SK-N-DZ (cell line): ENCODE measurements around the gene MRPL51.
A peak's percentile ranks its signal among the peaks of the same experiment; 100 is the strongest.
"Not testable (repeated sequence)": the region's sequence is repeated elsewhere in the genome, so short reads cannot be mapped to it uniquely, and the experiment has no call there.

Experiments used
- DNase-seq: peaks from one replicate; pipeline ENCODE4 v3.0.0-alpha.2; 2015; ENCODE audit warnings: low spot score

MRPL51 gene

GRCh38 chr12:6489449-6489848 is 3.6 kb downstream of the MRPL51 start:
- DNase-seq: no peak

GRCh38 chr12:6488240-6488639 is 4.8 kb downstream of the MRPL51 start:
- no peak for DNase-seq

GRCh38 chr12:6478416-6478815 is 14.6 kb downstream of the MRPL51 start:
- DNase-seq: no peak

GRCh38 chr12:6477601-6478377 is 15.3 kb downstream of the MRPL51 start:
- DNase-seq: not testable (repeated sequence)

- DNase-seq: no peak
These were observed 16.6 kb downstream of the MRPL51 start for GRCh38 chr12:6476489-6476888.

GRCh38 chr12:6475233-6475975 is 17.7 kb downstream of the MRPL51 start:
- DNase-seq: not testable (repeated sequence)

- no peak for DNase-seq
These were observed 20.6 kb downstream of the MRPL51 start for GRCh38 chr12:6472491-6472890.

GRCh38 chr12:6471989-6472360 is 21.1 kb downstream of the MRPL51 start:
- no peak for DNase-seq

GRCh38 chr12:6470375-6471163 is 22.5 kb downstream of the MRPL51 start, which contains the start of gene VAMP1:
Gene VAMP1, minus strand, starts transcription at chr12:6470677. Its CDS starts 146 bp downstream, at chr12:6470531.
- DNase-seq: peak; percentile 98

- no peak for DNase-seq
These were observed 23.3 kb downstream of the MRPL51 start for GRCh38 chr12:6469609-6470374.

- no peak for DNase-seq
These were observed 24.0 kb downstream of the MRPL51 start for GRCh38 chr12:6469092-6469491.

- DNase-seq: no peak
These were observed 24.8 kb downstream of the MRPL51 start for GRCh38 chr12:6468283-6468575.

- DNase-seq: not testable (repeated sequence)
These were observed 25.3 kb downstream of the MRPL51 start for GRCh38 chr12:6467571-6468282.

- DNase-seq: not testable (repeated sequence)
These were observed 26.3 kb downstream of the MRPL51 start for GRCh38 chr12:6466751-6467150.

GRCh38 chr12:6466184-6466573 is 26.9 kb downstream of the MRPL51 start:
- no peak for DNase-seq

GRCh38 chr12:6465467-6466183 is 27.4 kb downstream of the MRPL51 start:
- peak; percentile 75 for DNase-seq

- no peak for DNase-seq
These were observed 28.5 kb downstream of the MRPL51 start for GRCh38 chr12:6464531-6464930.

- no peak for DNase-seq
These were observed 29.2 kb downstream of the MRPL51 start for GRCh38 chr12:6463858-6464257.

- DNase-seq: no peak
These were observed 29.8 kb downstream of the MRPL51 start for GRCh38 chr12:6463216-6463615.
